ENCODE measurements around the gene WWTR1. TPM values are rescaled to one million over a fixed set of nuclear protein-coding genes. Genes with fewer than 3 reads are reported as not detected.
A peak's percentile ranks its signal among the peaks of the same experiment; 100 is the strongest.

Gene WWTR1
- total RNA-seq, 1 experiment from 2014 or later, result 25.5 TPM

GRCh38 chr3:149586871-149587270, 71.0 kb downstream of the WWTR1 start:
- H3K36me3 Mint-ChIP-seq, result no peaks in the 10 kb centered on the region
- ATAC-seq (peak; percentile 28; the same call in 1 of the 2 replicates), DNase-seq (ENCODE audit: low spot score) (no peak)
- H3K27me3 Mint-ChIP-seq (ENCODE audit: low read depth), result no peaks in the 10 kb centered on the region
- TF ChIP-seq ATF1 (CRISPR knock-in tag; IDR thresholded peaks at IDR 0.05) (no peak), ZNF138 (CRISPR knock-in tag; conservative IDR thresholded peaks at IDR 0.05) (no peak), SP1 (CRISPR knock-in tag; conservative IDR thresholded peaks at IDR 0.05) (no peak), RORB (CRISPR knock-in tag; IDR thresholded peaks at IDR 0.05) (no peak), FOXP4 (CRISPR knock-in tag; IDR thresholded peaks at IDR 0.05) (no peak), ZNF532 (CRISPR knock-in tag; IDR thresholded peaks at IDR 0.05; ENCODE audit: borderline replicate concordance) (no peak), NFATC4 (CRISPR knock-in tag; IDR thresholded peaks at IDR 0.05) (no peak), TEAD4 (CRISPR knock-in tag; IDR thresholded peaks at IDR 0.05) (no peak), GRHL2 (CRISPR knock-in tag; IDR thresholded peaks at IDR 0.05; ENCODE audit: insufficient replicate concordance, severe bottlenecking) (no peak), SOX15 (CRISPR knock-in tag; IDR thresholded peaks at IDR 0.05) (no peak), ZNF317 (CRISPR knock-in tag; IDR thresholded peaks at IDR 0.05; ENCODE audit: borderline replicate concordance, low read depth) (no peak), ZSCAN18 (CRISPR knock-in tag; IDR thresholded peaks at IDR 0.05) (no peak), KAT7 (CRISPR knock-in tag; IDR thresholded peaks at IDR 0.05; ENCODE audit: borderline replicate concordance) (no peak), ZNF281 (CRISPR knock-in tag; IDR thresholded peaks at IDR 0.05) (no peak), ZNF219 (CRISPR knock-in tag; IDR thresholded peaks at IDR 0.05; ENCODE audit: borderline replicate concordance) (no peak), ZNF416 (CRISPR knock-in tag; IDR thresholded peaks at IDR 0.05) (no peak), NR1H2 (CRISPR knock-in tag; IDR thresholded peaks at IDR 0.05) (no peak), ZNF396 (CRISPR knock-in tag; IDR thresholded peaks at IDR 0.05; ENCODE audit: borderline replicate concordance) (no peak), NR2C2 (CRISPR knock-in tag; IDR thresholded peaks at IDR 0.05) (no peak), ARID4B (CRISPR knock-in tag; IDR thresholded peaks at IDR 0.05; ENCODE audit: borderline replicate concordance) (no peak)
- no peak overlapping the region; the same call in 1 of the 2 replicates for H3K4me3 Mint-ChIP-seq
- peaks cover 46% of the 10 kb centered on the region for H3K4me1 Mint-ChIP-seq
- POLR2A ChIA-PET, result interaction anchor here (2.0 kb wide), 1 partner anchor 71 kb away, joined by 5 read pairs; the partner anchor contains the start of gene WWTR1
- no peaks in the 10 kb centered on the region for H3K9me3 Mint-ChIP-seq
- no peak overlapping the region for H3K27ac Mint-ChIP-seq
- CTCF ChIA-PET, result interaction anchor here (0.9 to 2.2 kb wide), 2 partner anchors 10 to 18 kb away, joined by 6 to 12 read pairs; no protein-coding TSS in a partner anchor

Data from WTC11 (cell line).